Stimulated activated CD8-positive, alpha-beta memory T cell treated with anti-CD3 and anti-CD28 coated beads, Interleukin-7, amount 100 ng/mL, for 4 hours (primary cell): Measurements from ENCODE around the gene LIMS1.
"Not testable (repeated sequence)": the region's sequence is repeated elsewhere in the genome, so short reads cannot be mapped to it uniquely, and the experiment has no call there.

ENCODE experiments used
- DNase-seq, 2 donors: peaks; one replicate each; pipeline ENCODE4 v3.0.0-alpha.2; 2020; ENCODE audit warnings: low read depth in 2 of 2

LIMS1 gene

DNA sequence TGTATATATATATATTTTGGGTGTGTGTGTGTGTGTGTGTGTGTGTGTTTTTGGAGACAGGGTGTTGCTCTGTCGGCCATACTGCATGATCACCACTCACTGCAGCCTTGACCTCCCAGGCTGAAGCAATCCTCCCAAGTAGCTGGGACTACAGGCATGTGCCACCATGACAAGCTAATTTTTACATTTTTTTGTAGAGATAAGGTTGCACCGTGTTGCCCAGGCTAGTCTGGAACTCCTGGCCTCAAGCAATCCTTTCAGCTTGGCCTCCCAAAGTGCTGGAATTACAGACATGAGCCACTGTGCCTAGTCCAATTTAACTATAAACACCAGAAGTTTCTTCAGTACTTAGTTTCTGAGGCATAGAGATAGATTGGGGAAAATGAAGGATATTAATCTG, 18.3 kb downstream of the LIMS1 start:
- DNase-seq: no peak

- no peak for DNase-seq
Measured at GRCh38 chr2:108553209-108553919, 19.1 kb downstream of the LIMS1 start.

DNA sequence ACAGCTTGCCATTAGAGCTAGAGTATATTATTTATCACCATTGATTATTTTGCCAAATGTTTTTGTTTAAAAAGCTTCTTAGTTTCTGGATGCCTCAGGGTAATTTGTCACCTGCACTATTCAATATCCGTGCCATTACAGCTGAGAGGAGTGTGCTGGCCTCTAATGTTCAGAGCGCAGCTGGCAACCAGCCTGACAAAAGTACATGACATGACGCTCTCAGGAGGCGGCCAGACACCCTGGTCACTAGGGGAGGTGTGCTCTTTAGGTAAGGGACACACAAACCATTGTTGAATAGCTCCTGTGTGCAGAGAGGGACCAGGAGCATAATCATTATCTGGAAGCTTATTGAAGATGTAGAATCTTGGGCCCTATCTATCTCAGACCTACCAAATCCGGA, 20.3 kb downstream of the LIMS1 start:
- DNase-seq: no peak

DNA sequence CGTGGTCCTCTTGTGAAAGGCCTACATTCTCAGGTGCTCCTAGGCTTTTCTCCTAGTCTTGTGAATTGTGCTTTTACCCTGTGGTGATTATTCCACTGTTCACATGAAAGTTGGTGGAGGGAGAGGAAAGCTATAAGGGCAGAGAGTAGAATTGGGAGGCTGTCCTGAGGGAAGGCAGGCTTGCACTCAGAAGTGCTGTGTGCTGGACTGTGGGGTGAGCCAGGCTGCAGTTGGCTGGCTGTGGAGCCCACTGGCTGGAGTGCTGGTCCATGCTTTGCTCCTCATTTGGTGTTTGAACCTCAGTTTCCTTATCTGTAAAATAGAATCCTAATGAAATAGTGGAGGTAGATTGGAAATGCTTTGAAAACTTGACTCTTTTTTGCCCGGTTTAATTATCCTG, 21.3 kb downstream of the LIMS1 start:
- DNase-seq: no peak

DNA sequence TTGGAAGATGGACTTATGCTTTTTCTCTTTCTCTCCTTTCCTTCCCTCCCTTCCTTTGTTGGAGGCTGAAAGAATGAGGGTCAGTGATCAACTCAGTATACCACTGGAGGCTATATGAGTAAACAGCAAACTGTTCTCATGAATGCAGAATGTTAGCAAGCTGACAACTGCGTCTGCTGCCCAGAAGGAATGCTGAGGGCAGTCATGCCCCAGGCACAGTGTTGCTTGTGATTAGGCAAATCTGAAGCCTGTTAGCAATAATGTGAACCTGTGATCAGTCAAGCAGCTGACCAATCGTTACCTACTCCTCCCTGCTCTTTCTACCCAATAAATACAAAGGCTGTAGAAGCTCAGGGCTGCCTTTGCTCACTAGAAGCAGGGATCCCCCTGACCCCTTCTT, 22.3 kb downstream of the LIMS1 start:
- not testable (repeated sequence) for DNase-seq

DNA sequence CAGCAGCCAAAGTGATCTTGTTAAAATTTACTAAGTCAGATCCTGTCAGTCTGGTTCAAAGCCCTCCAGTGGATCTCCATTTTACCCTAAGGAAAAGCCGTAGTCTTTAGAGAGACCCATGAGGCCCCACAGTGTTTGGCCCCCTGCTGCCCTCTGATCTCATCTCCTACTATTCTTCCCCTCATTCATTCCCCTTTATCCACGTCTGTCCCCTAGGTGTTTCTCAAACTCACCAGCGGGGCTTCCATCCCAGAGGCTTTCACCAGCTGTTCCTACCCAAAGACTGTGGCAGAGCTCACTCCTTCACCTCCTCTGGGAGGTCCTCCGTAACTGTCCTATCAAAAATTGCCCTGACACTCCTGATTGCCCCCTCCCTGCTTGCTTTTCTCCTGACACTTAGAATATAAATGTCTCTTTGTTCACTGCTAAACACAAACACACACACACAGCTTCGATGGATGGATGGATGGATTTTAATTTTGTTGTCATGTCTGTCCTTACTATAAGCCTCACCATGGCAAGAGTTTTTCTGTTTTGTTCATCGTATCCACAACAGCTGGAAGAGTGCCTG, 26.1 kb downstream of the LIMS1 start:
- no peak for DNase-seq

GRCh38 chr2:108560895-108561530, 26.7 kb downstream of the LIMS1 start:
- no peak for DNase-seq

DNA sequence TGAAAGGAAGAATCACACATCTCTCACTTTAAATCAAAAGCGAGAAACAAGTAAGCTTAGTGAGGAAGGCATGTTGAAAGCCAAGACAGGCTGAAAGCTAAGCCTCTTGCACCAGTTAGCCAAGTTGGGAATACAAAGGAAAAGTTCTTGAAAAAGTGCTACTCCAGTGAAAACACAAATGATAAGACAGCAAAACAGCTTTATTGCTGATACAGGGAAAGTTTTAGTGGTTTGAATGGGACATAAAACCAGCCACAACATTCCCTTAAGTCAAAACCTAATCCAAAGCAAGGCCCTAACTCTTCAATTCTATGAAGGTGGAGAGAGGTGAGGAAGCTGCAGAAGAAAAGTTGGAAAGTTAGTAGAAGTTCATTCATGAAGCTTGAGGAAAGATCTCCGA, 28.0 kb downstream of the LIMS1 start:
- no peak for DNase-seq

GRCh38 chr2:108564510-108564909, 30.2 kb downstream of the LIMS1 start:
- DNase-seq: no peak

- no peak for DNase-seq
Measured at GRCh38 chr2:108565778-108566375, 31.6 kb downstream of the LIMS1 start.

DNA sequence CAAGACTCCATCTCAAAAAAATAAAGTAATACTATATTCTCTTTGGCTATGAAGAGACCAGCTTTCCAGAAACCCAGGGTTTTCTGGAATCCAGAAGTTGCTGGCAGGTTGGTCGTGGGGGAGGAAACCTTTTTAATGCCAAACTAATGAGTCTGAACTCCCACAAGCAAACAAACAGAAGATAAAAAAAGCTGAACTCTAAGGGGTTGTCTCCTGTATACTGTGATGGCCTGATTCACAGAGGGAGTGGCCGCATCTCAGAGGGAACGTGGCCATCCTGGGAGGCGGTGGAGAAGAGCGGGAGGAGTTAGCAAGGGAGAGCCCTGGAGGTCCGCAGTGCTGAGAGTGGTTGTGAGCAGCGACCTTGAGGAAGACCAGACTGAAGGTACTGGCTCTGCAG, 36.1 kb downstream of the LIMS1 start:
- no peak for DNase-seq

- no peak for DNase-seq
Measured at GRCh38 chr2:108571286-108571685, 37.0 kb downstream of the LIMS1 start.

GRCh38 chr2:108573061-108573460, 38.8 kb downstream of the LIMS1 start:
- DNase-seq: no peak

DNA sequence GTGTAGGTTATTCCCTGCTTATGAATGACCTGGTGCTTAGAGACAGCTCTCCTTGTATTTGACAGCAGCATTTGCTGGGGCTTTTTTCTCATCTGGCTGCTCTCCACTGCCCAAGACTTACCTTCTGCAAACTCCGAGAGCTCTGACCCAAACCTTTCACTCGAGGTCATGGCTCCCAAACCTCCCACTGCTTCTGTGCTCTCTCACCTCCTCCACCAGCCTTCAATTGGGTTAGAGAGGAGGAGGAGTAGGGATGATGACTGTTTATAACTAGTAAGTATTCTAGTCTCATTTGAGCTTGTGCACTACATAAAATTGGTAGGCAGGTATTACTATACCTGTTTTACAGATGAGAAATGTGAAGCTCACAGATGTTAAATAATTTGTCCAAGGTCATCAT, 40.1 kb downstream of the LIMS1 start:
- no peak for DNase-seq

- no peak for DNase-seq
Measured at GRCh38 chr2:108575132-108575966, 41.1 kb downstream of the LIMS1 start.

DNA sequence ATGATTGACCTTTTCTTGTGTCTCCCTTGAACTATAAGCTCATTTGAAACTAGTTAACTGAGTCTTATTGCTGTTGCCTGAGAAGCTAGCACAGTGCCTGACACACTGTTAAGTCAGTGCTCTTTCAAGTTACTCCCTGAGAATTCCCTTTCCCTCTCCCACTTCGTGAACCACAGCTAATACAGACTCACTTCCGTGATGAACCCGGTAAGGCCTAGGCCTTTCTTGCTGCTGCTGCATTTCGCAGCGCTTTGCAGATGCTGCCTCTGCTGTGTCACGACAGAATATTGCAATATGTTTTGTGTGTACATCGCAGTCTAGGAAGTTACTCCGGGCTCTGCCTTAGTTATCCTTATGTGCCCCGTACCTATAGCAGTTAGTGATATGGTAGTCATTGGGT, 42.8 kb downstream of the LIMS1 start:
- DNase-seq: no peak

GRCh38 chr2:108579623-108580022, 45.4 kb downstream of the LIMS1 start:
- no peak for DNase-seq

- DNase-seq: no peak
Measured at GRCh38 chr2:108580050-108580449, 45.8 kb downstream of the LIMS1 start.

DNA sequence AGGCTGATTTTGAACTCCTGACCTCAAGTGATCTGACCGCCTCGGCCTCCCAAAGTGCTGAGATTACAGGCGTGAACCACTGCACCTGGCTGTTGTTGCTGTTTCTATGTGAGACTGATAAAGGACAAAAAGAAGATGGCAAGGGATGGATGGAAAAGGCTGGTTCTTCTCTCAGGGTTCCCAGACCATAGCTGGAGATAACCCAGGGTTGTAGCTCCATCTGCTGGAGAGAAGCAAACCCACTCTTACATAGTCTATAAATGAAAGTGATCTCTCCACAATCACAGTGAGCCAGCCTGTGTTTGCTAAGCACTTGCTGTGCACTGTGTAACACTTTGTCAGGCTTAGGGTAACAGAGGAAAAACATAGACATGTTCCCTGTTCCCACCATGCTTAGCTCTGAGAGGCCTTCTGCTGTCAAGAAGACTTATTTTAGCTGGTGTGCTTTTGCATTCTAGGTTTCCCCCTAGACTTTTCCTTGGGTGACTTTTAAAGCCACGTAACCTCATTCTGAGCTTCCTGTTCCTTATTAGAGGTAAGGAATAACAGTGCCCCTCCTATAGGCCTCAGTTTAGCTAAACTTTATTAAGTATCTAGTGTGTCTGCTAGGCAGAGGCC, 49.7 kb downstream of the LIMS1 start:
- DNase-seq: peak; percentile 12 to 25

DNA sequence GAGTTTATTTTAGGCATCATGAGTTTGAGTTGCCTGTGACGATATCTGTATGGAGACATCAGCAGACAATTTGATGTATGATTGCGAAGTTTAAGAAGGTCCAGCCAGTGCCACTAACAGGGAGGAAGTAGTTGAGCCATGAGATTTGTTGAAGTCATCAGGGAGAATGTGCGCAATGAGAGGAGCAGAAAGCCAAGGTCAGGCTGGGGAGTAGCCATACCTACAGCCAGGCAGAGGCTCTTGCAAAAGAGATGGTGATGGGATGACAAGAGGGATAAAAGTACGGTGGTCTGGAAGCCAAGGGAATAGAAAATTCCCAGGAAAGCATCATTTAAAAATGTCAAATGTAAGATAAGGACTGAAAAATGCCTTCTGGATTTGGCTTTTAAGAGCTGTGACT, 51.2 kb downstream of the LIMS1 start:
- DNase-seq: no peak

GRCh38 chr2:108586116-108586515, 51.8 kb downstream of the LIMS1 start:
- no peak for DNase-seq

GRCh38 chr2:108586631-108587030, 52.4 kb downstream of the LIMS1 start:
- no peak for DNase-seq
